ENCODE data around the gene TAAR5.

DNA sequence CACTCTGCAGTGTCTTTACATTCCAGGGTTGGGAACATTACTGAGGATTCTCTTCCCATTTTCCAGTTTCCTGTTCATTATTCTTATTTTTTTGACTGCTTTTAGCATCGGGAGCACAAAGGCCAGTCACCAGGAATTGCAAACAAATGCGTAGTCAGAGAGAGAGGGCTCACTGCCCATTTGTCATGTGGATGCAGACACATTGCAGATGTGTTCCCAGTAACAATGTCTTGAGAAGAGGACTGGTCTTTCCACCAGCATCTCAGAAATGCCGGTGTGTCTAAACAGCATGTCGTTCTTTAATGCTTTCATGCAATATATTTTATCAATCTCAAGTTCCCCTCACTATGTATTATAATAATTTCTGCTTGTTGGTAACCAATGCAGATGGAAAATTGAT lies 20.4 kb downstream of the TAAR5 start:
- TF ChIP-seq CTCF (conservative IDR thresholded peaks at IDR 0.05 in 1 of 2, IDR thresholded peaks at IDR 0.05 in 1 of 2; ENCODE audit: extremely low read depth in 1 of 2, insufficient read depth in 1 of 2, low read depth in 1 of 2, low read length in 2 of 2) (no peak), EZH2 (IDR thresholded peaks at IDR 0.05; ENCODE audit: borderline replicate concordance, low read length) (no peak)

All from mammary epithelial cell (primary cell).